G401 (cell line): ENCODE measurements around the gene NECTIN4. TPM values are rescaled to one million over a fixed set of nuclear protein-coding genes. Genes with fewer than 3 reads are reported as not detected.
"Not testable (repeated sequence)": the region's sequence is repeated elsewhere in the genome, so short reads cannot be mapped to it uniquely, and the experiment has no call there.

Experiments
- DNase-seq: peaks from one replicate; pipeline ENCODE4 v3.0.0-alpha.2; 2015; ENCODE audit warnings: low spot score
- in situ Hi-C: cut with HindIII; loops from 2 replicates; pipeline ENCODE4 v1.10.0; 2016; ENCODE audit warnings: low sequenced_read_pairs, mixed read lengths
- total RNA-seq: library from RNA; depleted of rRNA; stranded (reverse); fragments of >200 nt; shearing (Covaris generic); gene quantifications from 2 replicates; pipeline ENCODE4 v1.2.3, GENCODE V29; 2014; rRNA removed

The NECTIN4 gene
- 0.80 and 2.4 TPM in 2 replicates for total RNA-seq

DNA sequence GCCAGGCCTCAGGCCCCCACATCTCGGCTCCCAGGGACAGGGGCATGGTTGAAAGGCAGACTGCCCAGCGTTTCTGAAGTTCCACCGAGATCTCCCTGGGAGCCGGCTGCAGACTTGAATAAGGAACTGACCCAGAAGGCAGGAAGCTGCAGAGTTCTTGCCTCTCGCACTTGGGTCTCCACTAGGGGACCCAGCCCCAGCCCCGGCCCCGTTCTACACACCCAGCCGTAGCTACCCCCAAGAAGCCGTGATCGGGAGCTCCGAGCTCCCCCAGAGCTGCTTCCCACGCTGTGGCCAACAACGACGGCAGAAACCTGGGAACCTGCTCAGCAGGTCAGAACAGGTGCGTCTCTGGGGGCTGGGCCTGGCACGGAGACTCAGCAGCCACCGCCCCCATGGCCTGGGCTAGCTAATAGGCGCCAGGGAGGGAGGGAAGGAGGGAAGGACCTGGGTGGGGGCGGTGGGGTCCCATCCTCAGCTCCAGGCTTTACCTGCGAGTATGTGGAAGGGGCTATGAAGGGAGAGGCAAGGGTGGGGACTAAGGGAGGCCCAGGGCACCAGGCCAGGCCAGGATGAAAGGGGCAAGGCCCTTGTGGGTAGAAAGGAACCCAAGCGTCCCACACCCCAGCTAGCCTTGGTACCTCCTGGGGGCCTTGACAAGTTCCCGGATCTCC, at the start of gene NECTIN4:
Gene NECTIN4 (minus strand): TSS at position 308 of the 674 bp plus-strand sequence. CDS start 262 bp downstream, at position 46.
- in situ Hi-C loops = no loop called here
- DNase-seq = no peak

DNA sequence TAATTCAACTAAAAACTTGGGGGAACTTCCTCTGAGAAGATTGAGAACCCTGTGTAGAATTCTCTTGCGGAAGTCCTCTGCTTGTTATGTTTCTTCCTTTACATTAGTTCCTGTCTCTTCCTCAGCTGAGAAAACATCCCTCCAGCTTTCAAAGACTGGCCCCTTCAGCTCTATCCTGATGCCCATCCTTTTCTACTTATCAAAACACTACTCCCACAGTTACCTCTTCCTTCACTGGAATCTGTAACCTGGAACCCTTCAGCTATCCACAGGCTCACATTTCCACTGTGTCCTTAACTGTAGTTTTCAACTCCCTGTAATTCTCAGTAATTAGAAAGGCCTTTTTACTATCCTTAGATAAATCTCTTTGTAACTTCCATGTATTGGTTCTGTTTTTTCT, 49.1 kb upstream of the NECTIN4 start:
- no peak for DNase-seq
- in situ Hi-C loops = no loop called here

GRCh38 chr1:161137881-161138280, 48.5 kb upstream of the NECTIN4 start:
- DNase-seq = no peak
- in situ Hi-C loops = no loop called here

GRCh38 chr1:161133220-161133740, 43.9 kb upstream of the NECTIN4 start:
- DNase-seq = no peak
- in situ Hi-C loops = no loop called here

DNA sequence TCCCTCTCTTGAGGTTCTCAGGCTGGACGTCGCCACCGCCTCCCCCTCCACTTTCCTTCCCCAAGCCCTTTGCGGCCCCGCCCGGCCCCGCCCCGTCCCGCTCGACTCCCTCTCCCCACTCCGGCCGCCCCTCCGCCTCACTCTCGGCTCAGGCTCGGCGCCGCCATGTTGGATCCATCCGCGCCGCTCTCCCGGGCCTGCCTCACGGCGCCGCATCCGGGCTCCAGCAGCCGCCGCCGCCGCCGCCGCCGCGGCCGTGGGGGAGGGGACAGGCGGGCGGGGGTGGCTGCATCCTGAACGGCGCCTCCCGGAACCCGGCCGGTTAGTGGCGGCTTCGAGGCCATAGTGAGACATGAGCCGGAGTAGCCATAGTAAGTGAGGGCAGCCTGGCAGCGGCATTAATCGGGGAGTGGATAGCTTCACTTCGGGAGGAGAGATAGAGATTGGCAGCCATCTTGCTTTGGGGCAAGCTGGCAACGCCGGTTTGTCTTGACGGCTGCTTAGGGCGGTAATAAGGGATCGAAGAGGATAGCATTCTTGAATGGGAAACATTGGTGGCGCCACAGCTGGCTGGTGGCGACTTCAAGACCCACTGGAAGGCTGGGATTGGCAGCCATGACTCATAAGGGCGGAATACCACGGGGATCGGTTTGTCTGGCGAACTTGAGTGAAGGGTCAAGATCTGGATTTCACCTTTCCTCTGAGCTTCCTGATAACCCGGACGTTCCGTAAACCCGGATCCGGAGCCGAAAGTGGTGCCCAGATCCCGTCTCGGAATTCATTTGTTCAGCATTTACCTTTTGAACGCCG, 43.3 kb upstream of the NECTIN4 start, which contains the start of gene DEDD:
Gene DEDD (minus strand): TSS at position 258 of the 810 bp plus-strand sequence. CDS start 8,205 bp downstream, outside the sequence.
- peak; percentile 97 for DNase-seq
- in situ Hi-C loops = no loop called here

DNA sequence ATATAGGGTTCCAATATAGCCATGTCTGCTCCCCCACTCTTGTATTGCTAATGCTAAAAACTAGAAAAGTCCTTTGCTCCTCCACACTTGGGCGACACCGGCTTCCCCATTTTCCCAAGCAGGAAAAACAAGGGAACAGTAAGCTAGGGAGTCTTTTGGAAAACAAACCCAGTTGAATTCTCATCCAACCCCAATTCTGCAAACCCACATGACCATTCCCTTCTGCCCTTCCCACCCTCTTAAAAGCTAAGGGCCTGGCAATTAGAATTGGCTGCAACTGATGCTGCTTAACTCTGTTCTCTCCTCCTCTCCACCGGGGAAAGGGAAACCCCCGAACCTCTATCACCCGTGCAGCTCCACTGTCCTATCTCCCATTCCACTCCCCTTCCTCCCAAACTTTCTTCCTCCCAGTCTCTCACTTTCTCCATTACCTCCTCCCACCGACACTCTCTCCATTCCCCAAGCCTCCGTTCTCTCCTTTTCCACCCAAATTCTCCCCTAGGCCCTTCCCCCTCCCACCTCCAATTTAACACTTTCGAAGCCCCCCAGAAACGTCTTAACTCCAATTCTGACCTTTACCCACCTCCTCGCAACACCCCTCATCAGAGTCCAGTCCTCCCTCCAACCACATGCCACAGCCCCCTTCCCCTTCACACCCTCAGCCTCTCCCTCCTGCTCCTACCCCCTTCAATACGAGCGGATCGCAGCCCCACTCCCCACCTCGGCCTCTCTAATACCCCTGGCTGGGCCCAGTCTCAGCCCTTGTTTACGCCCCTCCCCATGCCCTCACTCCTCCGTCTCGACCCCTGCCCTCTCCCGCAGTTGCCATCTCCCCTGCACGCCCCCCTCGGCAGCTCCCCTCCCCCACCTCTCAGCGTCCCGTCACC, 42.4 kb upstream of the NECTIN4 start:
- in situ Hi-C loops = no loop called here
- peak; percentile 31 for DNase-seq

GRCh38 chr1:161130266-161130665, 40.9 kb upstream of the NECTIN4 start:
- DNase-seq = no peak
- in situ Hi-C loops = no loop called here

- DNase-seq = no peak
- in situ Hi-C loops = no loop called here
Observed at GRCh38 chr1:161128591-161129420, 39.4 kb upstream of the NECTIN4 start.

GRCh38 chr1:161127649-161128048, 38.3 kb upstream of the NECTIN4 start:
- DNase-seq = no peak
- in situ Hi-C loops = no loop called here

DNA sequence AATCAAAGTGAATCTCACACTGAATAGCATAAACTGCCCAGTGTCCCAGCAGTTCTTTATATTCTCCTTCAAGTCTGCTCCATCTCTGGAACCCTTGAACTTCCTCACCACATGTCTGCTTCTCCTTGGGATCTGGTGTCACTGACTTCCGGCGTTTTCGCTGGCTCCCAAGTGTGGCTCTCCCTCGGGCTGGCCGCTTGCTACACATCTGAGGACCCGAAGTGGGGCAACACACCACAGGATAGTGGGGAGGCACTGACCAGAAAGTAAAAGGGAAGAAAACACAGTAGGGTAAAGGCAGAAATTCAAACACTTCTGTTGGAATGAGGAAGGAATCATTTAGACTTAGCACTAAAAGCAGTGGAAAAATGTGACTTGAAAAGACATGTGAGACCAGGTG, 33.6 kb upstream of the NECTIN4 start:
- no peak for DNase-seq
- in situ Hi-C loops = no loop called here

DNA sequence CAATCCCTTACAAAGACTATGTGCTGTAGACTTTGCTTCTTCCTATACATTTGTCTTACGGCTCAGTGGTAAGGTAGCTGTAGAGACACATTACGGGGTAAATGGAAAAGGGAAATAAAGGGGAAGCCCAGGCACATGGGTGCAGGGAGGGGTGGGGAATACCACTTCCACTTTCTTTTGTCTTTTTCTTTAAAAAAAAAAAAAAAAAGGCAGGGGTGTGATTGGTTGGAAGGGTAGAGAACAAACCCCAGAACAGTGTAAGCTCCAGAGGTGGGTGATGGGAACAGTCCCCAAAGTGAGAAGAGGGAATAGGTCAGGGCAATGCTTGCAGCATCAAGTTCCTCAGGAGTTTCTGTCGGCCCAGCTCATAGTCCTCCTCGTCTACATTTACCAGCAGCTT, 32.5 kb upstream of the NECTIN4 start:
- in situ Hi-C loops = no loop called here
- no peak for DNase-seq

GRCh38 chr1:161121042-161121650, 31.8 kb upstream of the NECTIN4 start:
- DNase-seq = no peak
- in situ Hi-C loops = no loop called here

DNA sequence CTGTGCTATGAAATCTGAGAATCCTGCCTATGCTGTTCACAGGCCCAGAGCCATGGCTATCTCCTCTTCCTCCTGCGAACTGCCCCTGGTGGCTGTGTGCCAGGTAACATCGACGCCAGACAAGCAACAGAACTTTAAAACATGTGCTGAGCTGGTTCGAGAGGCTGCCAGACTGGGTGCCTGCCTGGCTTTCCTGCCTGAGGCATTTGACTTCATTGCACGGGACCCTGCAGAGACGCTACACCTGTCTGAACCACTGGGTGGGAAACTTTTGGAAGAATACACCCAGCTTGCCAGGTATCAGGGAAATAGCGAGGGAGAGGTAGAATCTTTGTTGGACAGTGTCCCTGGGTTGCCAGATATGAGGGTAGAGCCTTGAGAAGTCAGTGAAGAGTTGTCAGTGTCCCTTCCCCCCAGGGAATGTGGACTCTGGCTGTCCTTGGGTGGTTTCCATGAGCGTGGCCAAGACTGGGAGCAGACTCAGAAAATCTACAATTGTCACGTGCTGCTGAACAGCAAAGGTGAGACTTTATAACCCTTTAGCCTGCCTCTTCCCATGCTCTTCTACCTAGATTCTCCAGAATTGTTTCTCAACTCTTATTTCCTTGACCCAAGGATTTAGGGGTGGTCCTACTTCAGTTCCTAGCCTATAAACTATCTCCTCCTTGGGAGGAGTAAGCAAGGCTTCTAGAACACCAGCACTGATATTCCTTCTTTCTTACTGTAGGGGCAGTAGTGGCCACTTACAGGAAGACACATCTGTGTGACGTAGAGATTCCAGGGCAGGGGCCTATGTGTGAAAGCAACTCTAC, 29.9 kb upstream of the NECTIN4 start:
- in situ Hi-C loops = no loop called here
- peak; percentile 42 for DNase-seq

GRCh38 chr1:161117759-161118581, 28.6 kb upstream of the NECTIN4 start, which contains the start of the genes NIT1 and PFDN2:
NIT1 (plus strand) TSS chr1:161118105; CDS start chr1:161118177, 72 bp downstream.
PFDN2 (minus strand) TSS chr1:161118037; CDS start chr1:161118026, 11 bp downstream.
- in situ Hi-C loops = no loop called here
- DNase-seq = peak; percentile 87

DNA sequence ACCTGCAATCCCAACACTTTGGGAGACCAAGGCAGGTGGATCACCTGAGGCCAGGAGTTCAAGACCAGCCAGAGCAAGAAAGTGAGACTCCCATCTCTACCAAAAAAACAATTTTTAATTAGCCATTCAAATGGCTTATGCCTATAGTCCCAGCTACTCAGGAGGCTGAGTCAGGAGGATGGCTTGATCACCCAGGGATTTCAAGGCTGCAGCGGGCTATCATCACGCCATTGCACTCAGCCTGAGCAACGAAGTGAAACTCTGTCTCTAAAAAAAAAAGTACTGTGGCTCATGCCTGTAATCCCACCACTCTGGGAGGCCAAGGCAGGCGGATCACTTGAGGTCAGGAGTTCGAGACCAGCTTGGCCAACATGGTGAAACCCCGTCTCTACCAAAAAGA, 26.6 kb upstream of the NECTIN4 start:
- DNase-seq, in situ Hi-C loops: not testable (repeated sequence)

DNA sequence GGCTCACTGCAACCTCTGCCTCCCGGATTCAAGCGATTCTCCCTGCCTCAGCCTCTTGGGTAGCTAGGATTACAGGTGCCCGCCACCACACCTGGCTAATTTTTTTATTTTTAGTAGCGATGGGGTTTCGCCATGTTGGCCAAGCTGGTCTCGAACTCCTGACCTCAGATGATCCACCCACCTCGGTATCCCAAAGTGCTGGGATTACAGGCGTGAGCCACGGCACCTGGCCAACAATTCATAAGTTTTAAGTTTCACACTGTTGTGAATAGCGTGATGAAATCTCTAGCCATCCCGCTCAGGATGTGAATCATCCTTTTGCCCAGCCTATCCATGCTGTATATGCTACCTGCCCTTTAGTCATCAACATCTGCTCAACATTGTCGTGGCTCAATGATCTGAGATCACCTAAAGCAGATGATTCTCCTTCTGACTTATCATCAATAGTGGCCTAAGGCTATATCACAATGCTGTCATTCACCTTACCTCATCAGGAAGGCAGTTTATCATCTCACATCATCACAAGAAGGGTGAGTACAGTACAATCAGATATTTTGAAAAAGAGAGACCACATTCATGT, 25.9 kb upstream of the NECTIN4 start:
- in situ Hi-C loops = no loop called here
- no peak for DNase-seq
